GM19395 (cell line): ENCODE measurements around the gene NCSTN.

ENCODE experiments used
- ATAC-seq: cut with Tn5 transposase; IDR thresholded peaks from one replicate; pipeline ENCODE4 v1.9.1; 2021; ENCODE audit warnings: mild to moderate bottlenecking, moderate library complexity; ENCODE audit not compliant: unreplicated experiment

The NCSTN gene

DNA sequence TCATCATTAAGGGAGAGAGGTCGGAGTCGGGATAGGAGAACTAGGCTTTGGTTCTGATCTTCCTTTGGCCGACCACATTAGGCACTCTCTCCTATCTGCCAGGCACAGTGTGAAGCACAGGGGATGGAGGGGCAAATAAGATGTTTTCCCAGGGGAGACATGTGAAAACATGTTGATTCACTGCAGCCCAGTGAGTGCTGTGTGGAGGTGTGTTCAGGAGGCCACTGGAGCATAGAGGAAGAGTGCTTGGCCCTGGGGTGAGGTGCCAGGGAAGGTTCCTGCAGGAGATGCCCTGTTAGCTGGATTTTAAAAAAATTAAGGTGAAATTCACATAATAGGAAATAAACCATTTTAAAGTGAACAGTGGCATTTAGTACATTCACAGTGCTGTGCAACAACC is 60.9 kb downstream of the NCSTN start:
- no peak for ATAC-seq

DNA sequence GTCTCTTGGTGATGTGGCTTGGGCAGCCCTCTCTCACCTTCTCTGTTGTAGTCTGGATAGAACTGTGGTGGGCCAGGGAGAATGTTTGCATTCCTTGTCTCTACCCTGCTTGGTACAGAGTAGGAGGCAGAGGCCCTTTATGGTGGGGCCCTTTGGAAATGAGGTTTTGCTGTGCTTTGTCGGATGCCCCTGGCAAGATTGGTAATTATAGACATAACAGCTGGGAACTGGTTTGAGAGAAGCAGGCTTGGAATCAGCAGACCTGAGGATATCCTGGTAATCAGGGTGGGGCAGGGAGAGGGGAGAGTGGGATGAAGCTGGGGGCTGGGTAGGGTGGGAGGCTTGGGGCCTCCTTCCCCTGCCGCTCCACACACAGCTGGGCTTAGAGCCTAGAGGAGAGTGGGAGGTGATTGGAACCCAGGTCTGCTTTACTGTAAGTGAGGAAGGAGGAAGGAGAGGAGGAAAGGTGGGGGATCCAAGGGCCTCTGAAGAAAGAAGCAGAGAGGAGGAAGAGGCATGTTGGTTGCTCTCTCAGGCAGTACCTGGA is 62.2 kb downstream of the NCSTN start:
- no peak for ATAC-seq

DNA sequence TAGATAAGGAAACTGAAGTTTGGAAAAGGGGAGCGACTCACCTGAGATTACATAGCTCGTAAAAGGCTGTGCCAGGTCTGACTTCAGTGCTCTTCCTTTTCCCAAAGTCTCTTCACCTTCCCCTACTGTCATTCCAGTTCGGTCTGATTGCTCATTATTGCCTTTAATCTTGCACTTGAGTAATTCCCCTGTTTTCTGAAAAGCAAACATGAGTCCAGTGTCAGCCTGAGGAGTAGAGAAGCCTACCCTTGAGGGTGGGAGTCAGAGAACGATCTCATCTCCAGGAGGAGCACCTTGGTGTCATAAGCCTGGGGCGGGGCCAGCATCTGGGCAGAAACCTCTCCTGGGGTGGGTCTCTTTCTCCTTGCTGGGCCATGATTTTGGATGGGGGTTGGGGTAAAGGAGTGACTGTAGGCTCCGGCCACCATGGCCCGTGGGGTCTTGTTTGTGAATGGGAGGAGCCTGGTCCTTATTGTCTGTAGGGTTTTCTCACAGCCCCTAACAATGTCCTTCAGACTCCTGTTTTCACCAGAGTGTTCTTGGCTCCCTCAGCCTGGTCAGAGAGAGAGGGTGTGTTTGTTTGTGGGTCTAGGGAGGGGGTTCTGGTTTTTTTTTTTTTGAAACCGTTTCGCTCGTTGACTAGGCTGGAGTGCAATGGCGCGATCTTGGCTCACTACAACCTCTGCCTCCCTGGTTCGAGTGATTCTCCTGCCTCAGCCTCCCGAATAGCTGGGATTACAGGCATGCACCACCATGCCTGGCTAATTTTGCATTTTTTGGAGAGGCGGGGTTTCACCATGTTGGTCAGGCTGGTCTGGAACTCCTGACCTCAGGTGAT is 63.2 kb downstream of the NCSTN start:
- no peak for ATAC-seq

DNA sequence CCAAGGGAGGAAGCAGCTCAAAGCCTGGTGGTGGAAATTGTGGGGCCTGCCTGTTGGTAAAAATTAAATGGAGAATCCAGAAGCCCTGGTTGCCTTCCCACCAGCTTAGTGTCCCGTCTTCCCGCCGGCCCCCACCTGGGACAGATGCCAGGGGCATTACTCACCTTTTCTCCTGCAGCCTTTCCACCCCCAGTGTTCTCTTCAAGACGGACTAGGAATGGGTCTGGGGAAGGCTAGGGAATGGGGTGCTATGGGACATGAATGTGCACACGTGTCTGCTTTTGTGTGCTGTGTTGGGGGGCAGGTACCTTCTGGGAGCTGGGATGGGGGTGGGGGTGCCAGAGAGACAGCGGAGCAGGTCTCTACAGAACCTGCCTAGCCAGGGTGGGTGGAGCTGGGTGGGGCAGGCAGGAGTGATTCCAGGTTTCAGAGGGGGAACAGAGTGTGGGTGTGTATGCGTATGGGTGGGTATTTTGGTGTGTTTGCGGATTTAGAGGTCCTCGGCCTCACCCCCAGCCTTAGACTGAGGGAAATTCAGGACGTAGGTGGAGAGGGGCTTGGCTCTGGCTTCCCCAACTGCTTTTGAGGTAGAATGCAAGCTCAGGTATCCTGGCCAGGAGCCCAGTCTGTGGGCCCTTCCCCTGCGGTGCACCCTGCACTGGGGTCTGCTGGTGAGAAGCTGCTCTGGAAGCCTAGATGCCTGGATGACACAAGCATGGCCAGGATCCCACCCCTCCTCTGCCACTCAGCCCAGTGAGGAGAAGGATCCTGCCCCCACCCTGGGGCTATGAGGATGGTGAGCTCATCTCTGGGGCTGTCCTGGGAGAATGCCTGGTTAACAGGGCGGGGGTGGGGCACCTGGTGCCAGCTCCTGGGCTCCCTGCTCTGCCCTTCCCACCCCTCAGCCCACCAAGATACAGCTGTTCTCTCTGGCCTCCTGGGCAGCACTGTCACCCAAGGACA is 64.9 kb downstream of the NCSTN start:
- ATAC-seq, result no peak
